K562 (cell line): ENCODE results near the gene TMEM135.

Experiments
- CTCF ChIP-seq, 3 experiments: IDR thresholded peaks in 2 of 3; conservative IDR thresholded peaks in 1 of 3; 2 replicates each; pipeline ENCODE4 v1.5.1; 2011 to 2012; ENCODE audit warnings: low read length in 3 of 3, mild to moderate bottlenecking in 3 of 3, control low read depth in 2 of 3, improper control_type of control experiment in 1 of 3, inconsistent platforms in 1 of 3, low read depth in 1 of 3, mixed read lengths in 1 of 3, moderate library complexity in 1 of 3; ENCODE audit not compliant: insufficient read depth in 2 of 3
- MCM7 ChIP-seq, 2 experiments: fragments of 450-650 bp; IDR thresholded peaks; 2 replicates each; pipeline ENCODE4 v1.6.1; 2016 to 2018

- TF ChIP-seq MCM7 (IDR thresholded peaks at IDR 0.05) (no peak), CTCF (IDR thresholded peaks at IDR 0.05 in 2 of 3, conservative IDR thresholded peaks at IDR 0.05 in 1 of 3; ENCODE audit: insufficient read depth in 2 of 3, low read depth in 1 of 3, low read length in 3 of 3) (no peak)
Observed at GRCh38 chr11:87019613-87020271, 18.0 kb upstream of the TMEM135 start.
